ENCODE results near the gene ALDH18A1. TPM values are rescaled to one million over a fixed set of nuclear protein-coding genes. Genes with fewer than 3 reads are reported as not detected.

Gene ALDH18A1
- total RNA-seq, 1 experiment from 2014 or later = 114 TPM

GRCh38 chr10:95566136-95566535 is 90.4 kb downstream of the ALDH18A1 start:
- Histone ChIP-seq H2BK15ac (ENCODE audit: low read depth, low read length) (no peak overlapping the region), H4K8ac (replicated peaks; ENCODE audit: insufficient read length, low read depth, low read length) (no peak overlapping the region), H3K4me2 (ENCODE audit: insufficient read depth, insufficient read length, low read length) (no peak overlapping the region), H2BK5ac (ENCODE audit: insufficient read length, low read length) (no peak overlapping the region), H2AFZ (ENCODE audit: low read length) (no peak overlapping the region), H2AK5ac (ENCODE audit: insufficient read length, low read length) (no peak overlapping the region), H3K56ac (ENCODE audit: insufficient read length, low read depth, low read length) (no peak overlapping the region), H3K4me1 (ENCODE audit: insufficient read depth, low read length) (peaks cover 2% of the 10 kb centered on the region; the same call in 1 of the 2 replicates), H3K27ac (ENCODE audit: insufficient read length, low read depth, low read length) (no peak overlapping the region), H4K20me1 (ENCODE audit: control insufficient read depth, insufficient read depth, insufficient read length) (no peaks in the 10 kb centered on the region), H3K79me2 (ENCODE audit: insufficient read depth, low read length) (no peaks in the 10 kb centered on the region), H3K23ac (ENCODE audit: insufficient read length, low read depth, low read length) (no peak overlapping the region), H3K27me3 (ENCODE audit: insufficient read depth, low read length) (no peaks in the 10 kb centered on the region), H2BK20ac (ENCODE audit: low read depth, low read length, poor library complexity, severe bottlenecking) (no peak overlapping the region), H3K18ac (ENCODE audit: insufficient read length, low read depth, low read length) (no peak overlapping the region), H4K5ac (ENCODE audit: insufficient read length, low read depth, low read length) (no peak overlapping the region), H2BK120ac (ENCODE audit: low read depth, low read length, poor library complexity, severe bottlenecking) (no peak overlapping the region), H3K9me3 (ENCODE audit: control insufficient read depth, low read depth, low read length) (no peaks in the 10 kb centered on the region), H4K91ac (ENCODE audit: insufficient read length, low read depth, low read length) (no peak overlapping the region), H2BK12ac (ENCODE audit: insufficient read length, low read depth, low read length) (no peak overlapping the region), H3K14ac (ENCODE audit: insufficient read depth, low read length) (no peak overlapping the region), H3K9ac (ENCODE audit: extremely low read depth, insufficient read length, low read length) (no peak overlapping the region), H3T11ph (ENCODE audit: low read length) (no peak overlapping the region), H3K79me1 (ENCODE audit: insufficient read depth, low read depth, low read length, poor library complexity, severe bottlenecking) (no peaks in the 10 kb centered on the region), H3K23me2 (ENCODE audit: insufficient read length, low read depth, low read length, poor library complexity, severe bottlenecking) (no peaks in the 10 kb centered on the region), H3K4ac (ENCODE audit: low read depth, low read length) (no peak overlapping the region)
- peaks cover 2 to 9% of the 10 kb centered on the region in 2 experiments; a peak in 2 of 4 replicates for H3K4me1 Mint-ChIP-seq
- H3K27me3 Mint-ChIP-seq (ENCODE audit: low read depth) = no peaks in the 10 kb centered on the region; the same call in none of the 2 replicates
- H3K4me3 Mint-ChIP-seq = no peak overlapping the region
- H3K27ac Mint-ChIP-seq = no peak overlapping the region
- no CpG with 5 or more reads among the region's 6 CpGs for WGBS (ENCODE audit: extremely low coverage, insufficient read length, low lambda C conversion rate)
- H3K9me3 Mint-ChIP-seq = 0 out of 5 replicates have a peak, but pooled peaks cover 0 to 2% of the 10 kb centered on the region in 2 experiments
- TF ChIP-seq CTCF (conservative IDR thresholded peaks at IDR 0.05) = no peak
- DNase-seq = no peak
- H3K36me3 Mint-ChIP-seq (ENCODE audit: insufficient read depth in 1 of 3, low read depth in 3 of 3) = no peaks in the 10 kb centered on the region

Measured in H9 (cell line).